ENCODE results near the gene ASXL1.
A peak's percentile ranks its signal among the peaks of the same experiment; 100 is the strongest.

Gene ASXL1

DNA sequence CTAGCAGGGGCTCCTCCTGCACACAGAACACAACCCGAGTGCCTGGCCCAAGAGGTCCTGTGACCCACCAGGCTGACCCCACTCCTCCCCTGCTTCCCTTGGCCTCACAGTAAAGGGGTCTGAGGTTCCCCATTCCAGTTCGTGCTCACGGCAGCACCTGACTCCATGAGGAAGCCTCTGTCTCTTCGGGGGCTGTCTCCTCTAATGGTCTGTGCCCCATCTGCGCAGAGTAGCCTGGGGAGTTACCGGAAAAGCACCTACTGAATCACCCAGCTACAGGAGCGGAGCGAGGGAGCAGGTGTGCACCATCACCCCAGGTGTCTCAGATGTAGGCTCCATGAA is 93.2 kb downstream of the ASXL1 start:
- no peaks in the 10 kb centered on the region for H3K9me3 ChIP-seq (ENCODE audit: severe bottlenecking)
- DNase-seq (ENCODE audit: low spot score) (peak; percentile 74), ATAC-seq (ENCODE audit: low read depth) (no peak)
- no peak overlapping the region for H3K4me3 ChIP-seq (ENCODE audit: severe bottlenecking)
- TF ChIP-seq, protein P1, sequence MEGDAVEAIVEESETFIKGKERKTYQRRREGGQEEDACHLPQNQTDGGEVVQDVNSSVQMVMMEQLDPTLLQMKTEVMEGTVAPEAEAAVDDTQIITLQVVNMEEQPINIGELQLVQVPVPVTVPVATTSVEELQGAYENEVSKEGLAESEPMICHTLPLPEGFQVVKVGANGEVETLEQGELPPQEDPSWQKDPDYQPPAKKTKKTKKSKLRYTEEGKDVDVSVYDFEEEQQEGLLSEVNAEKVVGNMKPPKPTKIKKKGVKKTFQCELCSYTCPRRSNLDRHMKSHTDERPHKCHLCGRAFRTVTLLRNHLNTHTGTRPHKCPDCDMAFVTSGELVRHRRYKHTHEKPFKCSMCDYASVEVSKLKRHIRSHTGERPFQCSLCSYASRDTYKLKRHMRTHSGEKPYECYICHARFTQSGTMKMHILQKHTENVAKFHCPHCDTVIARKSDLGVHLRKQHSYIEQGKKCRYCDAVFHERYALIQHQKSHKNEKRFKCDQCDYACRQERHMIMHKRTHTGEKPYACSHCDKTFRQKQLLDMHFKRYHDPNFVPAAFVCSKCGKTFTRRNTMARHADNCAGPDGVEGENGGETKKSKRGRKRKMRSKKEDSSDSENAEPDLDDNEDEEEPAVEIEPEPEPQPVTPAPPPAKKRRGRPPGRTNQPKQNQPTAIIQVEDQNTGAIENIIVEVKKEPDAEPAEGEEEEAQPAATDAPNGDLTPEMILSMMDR (IDR thresholded peaks at IDR 0.05; ENCODE audit: poor library complexity, severe bottlenecking): no peak
- H3K4me1 ChIP-seq (ENCODE audit: insufficient read depth, poor library complexity, severe bottlenecking): no peaks in the 10 kb centered on the region
- H3K27me3 ChIP-seq (ENCODE audit: insufficient read depth, poor library complexity, severe bottlenecking): no peaks in the 10 kb centered on the region
- H3K27ac ChIP-seq (ENCODE audit: poor library complexity, severe bottlenecking): no peak overlapping the region
- no peaks in the 10 kb centered on the region for H3K36me3 ChIP-seq (ENCODE audit: low read depth)

DNA sequence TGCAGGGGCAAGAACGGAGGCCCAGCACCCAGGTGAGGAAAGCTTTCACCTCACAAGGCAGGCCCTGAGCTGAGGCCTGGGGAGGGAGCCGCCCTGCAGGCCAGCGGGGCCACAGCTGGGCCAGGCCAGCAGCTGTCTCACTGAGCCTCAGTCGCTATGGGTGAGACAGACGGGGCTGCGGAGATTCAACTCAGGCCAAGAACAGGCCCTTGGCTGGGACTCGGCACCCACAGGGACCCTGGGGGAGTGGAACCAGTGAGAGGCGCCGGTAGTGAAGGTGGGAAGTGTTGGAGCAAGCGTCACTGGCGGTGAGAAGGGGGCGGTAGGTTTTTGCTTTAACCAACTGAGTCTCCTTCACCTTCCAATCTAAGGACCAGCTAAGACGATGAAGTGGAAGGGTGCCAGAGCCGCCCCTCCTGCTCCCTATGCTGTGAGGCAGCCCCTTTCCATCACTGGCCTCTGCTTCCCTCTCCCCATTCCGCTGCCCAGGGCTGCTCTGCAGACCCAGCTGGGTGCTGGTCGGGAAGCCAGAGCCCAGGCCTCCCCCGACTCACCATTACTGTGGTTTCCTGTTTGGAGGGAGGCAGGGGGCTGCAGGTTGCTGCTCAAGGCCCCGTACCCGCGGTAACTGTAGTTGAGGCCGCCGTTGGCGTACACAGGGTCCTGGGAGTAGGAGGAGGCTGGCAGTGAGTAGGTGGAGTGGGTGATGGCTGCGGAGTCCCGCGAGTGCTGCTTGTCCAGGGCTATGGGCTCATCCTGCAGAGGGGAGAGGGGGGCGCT is 93.7 kb downstream of the ASXL1 start:
- Histone ChIP-seq H3K36me3 (ENCODE audit: low read depth) (no peaks in the 10 kb centered on the region), H3K9me3 (ENCODE audit: severe bottlenecking) (no peaks in the 10 kb centered on the region), H3K4me3 (ENCODE audit: severe bottlenecking) (no peak overlapping the region), H3K4me1 (ENCODE audit: insufficient read depth, poor library complexity, severe bottlenecking) (no peaks in the 10 kb centered on the region), H3K27me3 (ENCODE audit: insufficient read depth, poor library complexity, severe bottlenecking) (no peaks in the 10 kb centered on the region), H3K27ac (ENCODE audit: poor library complexity, severe bottlenecking) (no peak overlapping the region)
- TF ChIP-seq, protein P1 (IDR thresholded peaks at IDR 0.05; ENCODE audit: poor library complexity, severe bottlenecking): peak; percentile 22
- DNase-seq (ENCODE audit: low spot score): peak; percentile 86
- no peak for ATAC-seq (ENCODE audit: low read depth)

DNA sequence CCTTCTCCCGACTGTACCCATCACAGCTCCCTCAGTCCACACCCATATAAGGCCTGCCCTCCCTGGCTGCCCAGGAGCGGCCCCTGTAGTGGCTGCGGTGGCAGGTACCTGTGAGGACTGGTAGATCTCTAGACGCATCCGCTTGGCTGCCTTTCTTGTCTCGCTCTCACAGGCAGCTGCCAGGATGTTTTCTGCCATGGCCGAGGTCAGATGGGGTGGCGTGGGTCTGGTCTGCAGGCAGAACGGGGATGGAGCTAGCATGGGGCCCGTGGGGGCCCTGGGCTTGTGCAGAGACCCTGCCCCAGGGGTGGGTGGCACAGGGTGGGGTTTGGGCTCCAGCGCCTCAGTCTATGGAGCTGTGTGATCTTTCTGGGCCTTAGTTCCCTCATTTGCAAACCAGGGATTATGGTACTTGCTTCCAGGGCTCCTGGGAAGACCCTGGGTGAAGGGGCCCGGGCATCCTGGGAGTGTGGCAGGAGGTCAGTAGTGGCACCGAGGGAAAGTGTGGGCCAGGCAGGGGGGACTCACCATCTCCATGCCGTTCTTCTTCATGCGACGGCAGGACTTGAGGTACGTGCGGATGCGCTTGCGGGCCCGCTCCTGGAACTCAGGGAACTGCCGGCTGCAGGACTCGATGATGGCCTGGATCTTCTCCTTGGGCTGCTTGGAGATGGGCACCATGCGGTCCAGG is 94.8 kb downstream of the ASXL1 start:
- H3K9me3 ChIP-seq (ENCODE audit: severe bottlenecking): no peaks in the 10 kb centered on the region
- H3K27me3 ChIP-seq (ENCODE audit: insufficient read depth, poor library complexity, severe bottlenecking): no peaks in the 10 kb centered on the region
- no peak overlapping the region for H3K27ac ChIP-seq (ENCODE audit: poor library complexity, severe bottlenecking)
- TF ChIP-seq, protein P1 (IDR thresholded peaks at IDR 0.05; ENCODE audit: poor library complexity, severe bottlenecking): no peak
- DNase-seq (ENCODE audit: low spot score): peak; percentile 80
- H3K36me3 ChIP-seq (ENCODE audit: low read depth): no peaks in the 10 kb centered on the region
- no peaks in the 10 kb centered on the region for H3K4me1 ChIP-seq (ENCODE audit: insufficient read depth, poor library complexity, severe bottlenecking)
- no peak overlapping the region for H3K4me3 ChIP-seq (ENCODE audit: severe bottlenecking)
- no peak for ATAC-seq (ENCODE audit: low read depth)

DNA sequence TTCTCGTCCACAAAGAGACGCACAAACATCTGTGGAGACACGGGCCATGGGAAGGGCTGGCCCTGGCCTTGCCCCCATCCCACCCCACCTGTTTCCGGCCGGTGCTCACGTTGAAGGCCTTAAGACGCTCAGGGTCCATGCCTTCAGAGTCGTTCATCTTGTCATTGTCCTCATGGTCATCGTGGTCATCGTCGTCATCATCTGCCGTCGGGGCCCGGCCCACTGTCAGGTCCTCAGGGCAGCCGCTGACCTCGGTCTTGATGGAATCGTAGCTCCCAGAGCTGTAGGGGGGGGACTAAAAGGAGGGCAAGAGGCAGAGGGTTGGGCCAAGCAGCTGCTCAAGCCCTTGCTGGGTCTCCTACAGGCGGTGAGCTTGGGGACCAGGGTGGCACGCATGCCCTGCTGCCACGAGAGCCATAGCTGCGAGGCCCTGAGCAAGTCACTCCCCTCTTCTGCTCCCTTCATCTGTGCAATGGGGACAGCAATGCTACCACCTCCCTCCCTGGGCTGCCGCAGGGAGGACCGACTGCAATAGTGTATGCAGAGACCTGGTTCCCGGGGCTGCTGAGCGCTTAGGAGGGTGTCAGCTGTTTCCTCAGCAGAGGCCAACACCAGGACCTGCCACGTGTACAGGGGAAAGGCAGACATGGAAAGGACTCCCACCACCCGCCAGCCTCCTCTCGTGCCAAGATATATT is 95.5 kb downstream of the ASXL1 start:
- H3K27ac ChIP-seq (ENCODE audit: poor library complexity, severe bottlenecking): no peak overlapping the region
- DNase-seq (ENCODE audit: low spot score): peak; percentile 80

More for the DNA sequence above, 95.5 kb downstream of the ASXL1 start:
- Histone ChIP-seq H3K27me3 (ENCODE audit: insufficient read depth, poor library complexity, severe bottlenecking) (no peaks in the 10 kb centered on the region), H3K36me3 (ENCODE audit: low read depth) (no peaks in the 10 kb centered on the region), H3K4me1 (ENCODE audit: insufficient read depth, poor library complexity, severe bottlenecking) (no peaks in the 10 kb centered on the region), H3K9me3 (ENCODE audit: severe bottlenecking) (no peaks in the 10 kb centered on the region), H3K4me3 (ENCODE audit: severe bottlenecking) (no peak overlapping the region)
- TF ChIP-seq, protein P1 (IDR thresholded peaks at IDR 0.05; ENCODE audit: poor library complexity, severe bottlenecking): no peak
- no peak for ATAC-seq (ENCODE audit: low read depth)

All from RWPE2 (cell line).